Esophagus muscularis mucosa (tissue), 3 donors: ENCODE data around the gene FAM133A.

Source experiments
- CTCF ChIP-seq, 3 experiments: fragments of 200-600 bp in 2 of 3; fragments of 450-650 bp in 1 of 3; sonication (generic) in 2 of 3; IDR thresholded peaks; one replicate each; pipeline ENCODE4 v1.5.1; 2017 to 2019; ENCODE audit warnings: antibody characterized with exemption in 3 of 3, mild to moderate bottlenecking in 2 of 3, moderate library complexity in 1 of 3
- POLR2A ChIP-seq: fragments of 450-650 bp; IDR thresholded peaks from one replicate; pipeline ENCODE4 v1.6.1; 2017; ENCODE audit warnings: antibody characterized with exemption, moderate library complexity, mild to moderate bottlenecking, low read depth
- POLR2AphosphoS5 ChIP-seq, 2 donors: sonication (generic); formaldehyde crosslinking; IDR thresholded peaks; one replicate each; pipeline ENCODE4 v1.6.1; 2017; ENCODE audit warnings: antibody characterized with exemption in 2 of 2

GRCh38 chrX:93703701-93704100 lies 29.7 kb downstream of the FAM133A start:
- TF ChIP-seq CTCF (IDR thresholded peaks at IDR 0.05) (no peak), POLR2A (no peak), POLR2AphosphoS5 (IDR thresholded peaks at IDR 0.05) (no peak)
